ENCODE results near the gene GPR45. TPM values are rescaled to one million over a fixed set of nuclear protein-coding genes. Genes with fewer than 3 reads are reported as not detected.

The GPR45 gene
- polyA plus RNA-seq, 1 donor from 2014 or later, result 4.1 TPM

- Histone ChIP-seq H3K9me2 (ENCODE audit: insufficient read depth, low read length) (no peaks in the 10 kb centered on the region), H3K79me2 (replicated peaks; ENCODE audit: insufficient read depth, low read length) (no peaks in the 10 kb centered on the region), H3K9me3 (ENCODE audit: low read length) (no peaks in the 10 kb centered on the region), H4K20me1 (ENCODE audit: insufficient read depth) (no peaks in the 10 kb centered on the region), H3K27me3 (ENCODE audit: insufficient read depth, low read depth, low read length) (no peaks in the 10 kb centered on the region), H3F3A (ENCODE audit: insufficient read depth, low read length, poor library complexity, severe bottlenecking) (no peaks in the 10 kb centered on the region), H2AFZ (ENCODE audit: low read depth, low read length) (no peak overlapping the region), H3K36me3 (ENCODE audit: insufficient read depth, low read length) (peaks cover 13% of the 10 kb centered on the region), H3K4me3 (ENCODE audit: low read length) (no peak overlapping the region), H3K4me2 (ENCODE audit: low read length) (no peak overlapping the region), H3K9ac (ENCODE audit: low read length) (no peak overlapping the region), H3K27ac (ENCODE audit: low read length) (no peak overlapping the region)
- no peak for TF ChIP-seq MXI1 (conservative IDR thresholded peaks at IDR 0.05; ENCODE audit: poor library complexity, severe bottlenecking)
- TF ChIP-seq SMC3 (conservative IDR thresholded peaks at IDR 0.05; ENCODE audit: poor library complexity), result no peak
- no peak for TF ChIP-seq CTCF (IDR thresholded peaks at IDR 0.05; ENCODE audit: poor library complexity, severe bottlenecking)
- no peak for TF ChIP-seq POLR2AphosphoS5 (IDR thresholded peaks at IDR 0.05)
- no peak for TF ChIP-seq REST (IDR thresholded peaks at IDR 0.05; ENCODE audit: borderline replicate concordance)
- no peak for TF ChIP-seq TAF1 (IDR thresholded peaks at IDR 0.05; ENCODE audit: low read depth)
- no peak for TF ChIP-seq RAD21 (conservative IDR thresholded peaks at IDR 0.05)
- TF ChIP-seq EZH2 (IDR thresholded peaks at IDR 0.05; ENCODE audit: borderline replicate concordance, insufficient read depth, low read length, poor library complexity, severe bottlenecking), result no peak
- TF ChIP-seq EP300 (conservative IDR thresholded peaks at IDR 0.05; ENCODE audit: poor library complexity, severe bottlenecking), result no peak
Measured at GRCh38 chr2:105244451-105244850, 2.9 kb downstream of the GPR45 start.

- H3K27me3 ChIP-seq (ENCODE audit: insufficient read depth, low read depth, low read length), result no peaks in the 10 kb centered on the region
- no peaks in the 10 kb centered on the region for H3K9me2 ChIP-seq (ENCODE audit: insufficient read depth, low read length)
- no peaks in the 10 kb centered on the region for H3K79me2 ChIP-seq (replicated peaks; ENCODE audit: insufficient read depth, low read length)
- no peak overlapping the region for H3K9ac ChIP-seq (ENCODE audit: low read length)
- no peak overlapping the region for H2AFZ ChIP-seq (ENCODE audit: low read depth, low read length)
- no peaks in the 10 kb centered on the region for H4K20me1 ChIP-seq (ENCODE audit: insufficient read depth)
- H3K4me2 ChIP-seq (ENCODE audit: low read length), result no peak overlapping the region
- no peak overlapping the region for H3K27ac ChIP-seq (ENCODE audit: low read length)
- H3K9me3 ChIP-seq (ENCODE audit: low read length), result no peaks in the 10 kb centered on the region
- TF ChIP-seq EZH2 (IDR thresholded peaks at IDR 0.05; ENCODE audit: borderline replicate concordance, insufficient read depth, low read length, poor library complexity, severe bottlenecking), result no peak
- TF ChIP-seq EP300 (conservative IDR thresholded peaks at IDR 0.05; ENCODE audit: poor library complexity, severe bottlenecking), result no peak
- no peak for TF ChIP-seq RAD21 (conservative IDR thresholded peaks at IDR 0.05)
- no peak for TF ChIP-seq TAF1 (IDR thresholded peaks at IDR 0.05; ENCODE audit: low read depth)
- TF ChIP-seq SMC3 (conservative IDR thresholded peaks at IDR 0.05; ENCODE audit: poor library complexity), result no peak
- TF ChIP-seq REST (IDR thresholded peaks at IDR 0.05; ENCODE audit: borderline replicate concordance), result no peak
- TF ChIP-seq POLR2AphosphoS5 (IDR thresholded peaks at IDR 0.05), result no peak
- no peak for TF ChIP-seq CTCF (IDR thresholded peaks at IDR 0.05; ENCODE audit: poor library complexity, severe bottlenecking)
- TF ChIP-seq MXI1 (conservative IDR thresholded peaks at IDR 0.05; ENCODE audit: poor library complexity, severe bottlenecking), result no peak
- H3F3A ChIP-seq (ENCODE audit: insufficient read depth, low read length, poor library complexity, severe bottlenecking), result no peaks in the 10 kb centered on the region
- no peaks in the 10 kb centered on the region for H3K36me3 ChIP-seq (ENCODE audit: insufficient read depth, low read length)
- no peak overlapping the region for H3K4me3 ChIP-seq (ENCODE audit: low read length)
Measured at GRCh38 chr2:105248316-105249070, 7.0 kb downstream of the GPR45 start.
